ENCODE results near the gene ZNF566.

ZNF566 gene

GRCh38 chr19:36489920-36490415 is 607 bp upstream of the ZNF566 start (continued):
- no peak for TF ChIP-seq ZNF777 (tag by site-specific recombination; IDR thresholded peaks at IDR 0.05; ENCODE audit: borderline replicate concordance)
- peak; percentile 41 for TF ChIP-seq ZNF561 (tag by site-specific recombination; IDR thresholded peaks at IDR 0.05; ENCODE audit: borderline replicate concordance)
- no peak for TF ChIP-seq ZBTB20 (tag by site-specific recombination; IDR thresholded peaks at IDR 0.05)
- TF ChIP-seq, protein P1, sequence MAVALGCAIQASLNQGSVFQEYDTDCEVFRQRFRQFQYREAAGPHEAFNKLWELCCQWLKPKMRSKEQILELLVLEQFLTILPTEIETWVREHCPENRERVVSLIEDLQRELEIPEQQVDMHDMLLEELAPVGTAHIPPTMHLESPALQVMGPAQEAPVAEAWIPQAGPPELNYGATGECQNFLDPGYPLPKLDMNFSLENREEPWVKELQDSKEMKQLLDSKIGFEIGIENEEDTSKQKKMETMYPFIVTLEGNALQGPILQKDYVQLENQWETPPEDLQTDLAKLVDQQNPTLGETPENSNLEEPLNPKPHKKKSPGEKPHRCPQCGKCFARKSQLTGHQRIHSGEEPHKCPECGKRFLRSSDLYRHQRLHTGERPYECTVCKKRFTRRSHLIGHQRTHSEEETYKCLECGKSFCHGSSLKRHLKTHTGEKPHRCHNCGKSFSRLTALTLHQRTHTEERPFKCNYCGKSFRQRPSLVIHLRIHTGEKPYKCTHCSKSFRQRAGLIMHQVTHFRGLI (tag by site-specific recombination; IDR thresholded peaks at IDR 0.05) = peak; percentile 86; the same call in 1 of the 2 replicates
- TF ChIP-seq ZEB2 (tag by site-specific recombination; IDR thresholded peaks at IDR 0.05) = 0 out of 2 replicates have a peak, but pooled peaks have one; percentile 16
- TF ChIP-seq, protein P2, sequence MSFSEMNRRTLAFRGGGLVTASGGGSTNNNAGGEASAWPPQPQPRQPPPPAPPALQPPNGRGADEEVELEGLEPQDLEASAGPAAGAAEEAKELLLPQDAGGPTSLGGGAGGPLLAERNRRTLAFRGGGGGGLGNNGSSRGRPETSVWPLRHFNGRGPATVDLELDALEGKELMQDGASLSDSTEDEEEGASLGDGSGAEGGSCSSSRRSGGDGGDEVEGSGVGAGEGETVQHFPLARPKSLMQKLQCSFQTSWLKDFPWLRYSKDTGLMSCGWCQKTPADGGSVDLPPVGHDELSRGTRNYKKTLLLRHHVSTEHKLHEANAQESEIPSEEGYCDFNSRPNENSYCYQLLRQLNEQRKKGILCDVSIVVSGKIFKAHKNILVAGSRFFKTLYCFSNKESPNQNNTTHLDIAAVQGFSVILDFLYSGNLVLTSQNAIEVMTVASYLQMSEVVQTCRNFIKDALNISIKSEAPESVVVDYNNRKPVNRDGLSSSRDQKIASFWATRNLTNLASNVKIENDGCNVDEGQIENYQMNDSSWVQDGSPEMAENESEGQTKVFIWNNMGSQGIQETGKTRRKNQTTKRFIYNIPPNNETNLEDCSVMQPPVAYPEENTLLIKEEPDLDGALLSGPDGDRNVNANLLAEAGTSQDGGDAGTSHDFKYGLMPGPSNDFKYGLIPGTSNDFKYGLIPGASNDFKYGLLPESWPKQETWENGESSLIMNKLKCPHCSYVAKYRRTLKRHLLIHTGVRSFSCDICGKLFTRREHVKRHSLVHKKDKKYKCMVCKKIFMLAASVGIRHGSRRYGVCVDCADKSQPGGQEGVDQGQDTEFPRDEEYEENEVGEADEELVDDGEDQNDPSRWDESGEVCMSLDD (tag by site-specific recombination; IDR thresholded peaks at IDR 0.05) = peak; percentile 27; the same call in 1 of the 2 replicates
- peak; percentile 13; the same call in 1 of the 2 replicates for TF ChIP-seq ZNF324 (tag by site-specific recombination; IDR thresholded peaks at IDR 0.05)
- peak; percentile 5; the same call in 1 of the 2 replicates for TF ChIP-seq ZNF2 (tag by site-specific recombination; IDR thresholded peaks at IDR 0.05)
- TF ChIP-seq, protein P3, sequence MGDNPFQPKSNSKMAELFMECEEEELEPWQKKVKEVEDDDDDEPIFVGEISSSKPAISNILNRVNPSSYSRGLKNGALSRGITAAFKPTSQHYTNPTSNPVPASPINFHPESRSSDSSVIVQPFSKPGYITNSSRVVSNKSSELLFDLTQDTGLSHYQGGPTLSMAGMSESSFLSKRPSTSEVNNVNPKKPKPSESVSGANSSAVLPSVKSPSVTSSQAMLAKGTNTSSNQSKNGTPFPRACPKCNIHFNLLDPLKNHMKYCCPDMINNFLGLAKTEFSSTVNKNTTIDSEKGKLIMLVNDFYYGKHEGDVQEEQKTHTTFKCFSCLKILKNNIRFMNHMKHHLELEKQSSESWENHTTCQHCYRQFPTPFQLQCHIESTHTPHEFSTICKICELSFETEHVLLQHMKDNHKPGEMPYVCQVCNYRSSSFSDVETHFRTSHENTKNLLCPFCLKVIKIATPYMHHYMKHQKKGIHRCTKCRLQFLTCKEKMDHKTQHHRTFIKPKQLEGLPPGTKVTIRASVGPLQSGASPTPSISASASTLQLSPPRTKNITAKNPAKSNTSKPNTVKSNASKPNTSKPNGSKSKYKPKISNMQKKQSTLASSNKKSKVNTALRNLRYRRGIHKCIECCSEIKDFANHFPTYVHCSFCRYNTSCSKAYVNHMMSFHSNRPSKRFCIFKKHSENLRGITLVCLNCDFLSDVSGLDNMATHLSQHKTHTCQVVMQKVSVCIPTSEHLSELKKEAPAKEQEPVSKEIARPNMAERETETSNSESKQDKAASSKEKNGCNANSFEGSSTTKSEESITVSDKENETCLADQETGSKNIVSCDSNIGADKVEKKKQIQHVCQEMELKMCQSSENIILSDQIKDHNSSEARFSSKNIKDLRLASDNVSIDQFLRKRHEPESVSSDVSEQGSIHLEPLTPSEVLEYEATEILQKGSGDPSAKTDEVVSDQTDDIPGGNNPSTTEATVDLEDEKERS (tag by site-specific recombination; IDR thresholded peaks at IDR 0.05) = peak; percentile 76
- TF ChIP-seq ZNF585B (tag by site-specific recombination; IDR thresholded peaks at IDR 0.05) = peak; percentile 21; the same call in 1 of the 2 replicates
- no peak for TF ChIP-seq ZNF624 (tag by site-specific recombination; IDR thresholded peaks at IDR 0.05)
- no peak for TF ChIP-seq PBX3 (CRISPR knock-in tag; IDR thresholded peaks at IDR 0.05)
- peak; percentile 8 for TF ChIP-seq ZNF335 (tag by site-specific recombination; conservative IDR thresholded peaks at IDR 0.05)
- 0 out of 2 replicates have a peak, but pooled peaks have one; percentile 13 for TF ChIP-seq ZNF10 (tag by site-specific recombination; IDR thresholded peaks at IDR 0.05)
- TF ChIP-seq PRDM4 (tag by site-specific recombination; IDR thresholded peaks at IDR 0.05) = no peak
- TF ChIP-seq ZNF785 (tag by site-specific recombination; IDR thresholded peaks at IDR 0.05) = no peak; the same call in 1 of the 2 replicates
- peak; percentile 44; the same call in 1 of the 2 replicates for TF ChIP-seq ZNF416 (tag by site-specific recombination; IDR thresholded peaks at IDR 0.05)
- TF ChIP-seq REST (tag by site-specific recombination; IDR thresholded peaks at IDR 0.05) = no peak
